IPS-18a (cell line): ENCODE data around the gene SLC35A1.

ENCODE experiments used
- H3K27ac ChIP-seq: one replicate; pipeline ENCODE4 v1.5.1; 2013; ENCODE audit warnings: low read length
- H3K27me3 ChIP-seq: one replicate; pipeline ENCODE4 v1.6.1; 2013; ENCODE audit warnings: mild to moderate bottlenecking, low read length; ENCODE audit not compliant: control insufficient read depth, insufficient read depth
- H3K36me3 ChIP-seq: one replicate; pipeline ENCODE4 v1.6.1; 2013; ENCODE audit warnings: low read depth, low read length; ENCODE audit not compliant: control insufficient read depth
- H3K4me1 ChIP-seq: one replicate; pipeline ENCODE4 v1.6.1; 2013; ENCODE audit warnings: low read depth, low read length; ENCODE audit not compliant: control insufficient read depth
- H3K4me3 ChIP-seq: one replicate; pipeline ENCODE4 v1.5.1; 2013; ENCODE audit warnings: low read length
- H3K9ac ChIP-seq: one replicate; pipeline ENCODE4 v1.6.1; 2013; ENCODE audit warnings: mild to moderate bottlenecking, low read length, moderate library complexity
- H3K9me3 ChIP-seq: one replicate; pipeline ENCODE4 v1.6.1; 2013; ENCODE audit warnings: low read depth, low read length; ENCODE audit not compliant: control insufficient read depth

SLC35A1 gene

GRCh38 chr6:87534377-87535047, 61.7 kb downstream of the SLC35A1 start:
- Histone ChIP-seq H3K27me3 (no peaks in the 10 kb centered on the region), H3K9ac (no peak overlapping the region), H3K9me3 (no peaks in the 10 kb centered on the region), H3K4me3 (no peak overlapping the region), H3K4me1 (no peaks in the 10 kb centered on the region), H3K27ac (no peak overlapping the region), H3K36me3 (peaks cover 24% of the 10 kb centered on the region)

GRCh38 chr6:87538510-87539260, 65.9 kb downstream of the SLC35A1 start:
- Histone ChIP-seq H3K4me1 (no peaks in the 10 kb centered on the region), H3K27ac (no peak overlapping the region), H3K4me3 (no peak overlapping the region), H3K9ac (no peak overlapping the region), H3K36me3 (peaks cover 33% of the 10 kb centered on the region), H3K27me3 (no peaks in the 10 kb centered on the region), H3K9me3 (peaks cover 4% of the 10 kb centered on the region)

GRCh38 chr6:87539554-87539953, 66.8 kb downstream of the SLC35A1 start:
- H3K36me3 ChIP-seq = peaks cover 36% of the 10 kb centered on the region

GRCh38 chr6:87540539-87540938, 67.8 kb downstream of the SLC35A1 start:
- peaks cover 4% of the 10 kb centered on the region for H3K9me3 ChIP-seq
- H3K36me3 ChIP-seq = peaks cover 40% of the 10 kb centered on the region
- no peak overlapping the region for H3K4me3 ChIP-seq
- no peak overlapping the region for H3K27ac ChIP-seq
- no peaks in the 10 kb centered on the region for H3K27me3 ChIP-seq
- H3K4me1 ChIP-seq = no peaks in the 10 kb centered on the region
- H3K9ac ChIP-seq = no peak overlapping the region

More at GRCh38 chr6:87539554-87539953, 66.8 kb downstream of the SLC35A1 start:
- Histone ChIP-seq H3K27ac (no peak overlapping the region), H3K9me3 (peaks cover 4% of the 10 kb centered on the region), H3K4me3 (no peak overlapping the region), H3K4me1 (no peaks in the 10 kb centered on the region), H3K9ac (no peak overlapping the region), H3K27me3 (no peaks in the 10 kb centered on the region)

GRCh38 chr6:87541041-87541440, 68.3 kb downstream of the SLC35A1 start:
- no peak overlapping the region for H3K27ac ChIP-seq
- peaks cover 41% of the 10 kb centered on the region for H3K36me3 ChIP-seq

DNA sequence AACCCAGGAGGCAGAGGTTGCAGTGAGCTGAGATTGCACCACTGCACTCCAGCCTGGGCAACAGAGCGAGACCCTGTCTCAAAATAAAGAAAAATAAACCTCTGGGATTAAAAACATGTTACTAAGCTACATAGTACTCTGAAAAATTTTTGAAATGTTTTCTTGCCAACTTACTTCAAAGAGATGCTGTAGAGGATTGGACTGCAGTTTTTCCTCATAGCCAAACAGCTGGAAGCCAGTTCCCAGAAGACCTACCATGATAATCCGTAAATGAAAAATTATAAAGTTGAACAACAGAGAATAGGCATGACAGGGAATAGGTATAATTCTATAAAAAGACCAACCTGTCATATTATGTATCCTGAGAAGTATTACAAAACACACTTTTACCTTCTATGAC, 69.0 kb downstream of the SLC35A1 start:
- no peaks in the 10 kb centered on the region for H3K4me1 ChIP-seq
- no peaks in the 10 kb centered on the region for H3K27me3 ChIP-seq
- no peak overlapping the region for H3K9ac ChIP-seq
- H3K36me3 ChIP-seq = peaks cover 41% of the 10 kb centered on the region
- no peak overlapping the region for H3K4me3 ChIP-seq
- H3K27ac ChIP-seq = no peak overlapping the region
- H3K9me3 ChIP-seq = peaks cover 4% of the 10 kb centered on the region

More at GRCh38 chr6:87541041-87541440, 68.3 kb downstream of the SLC35A1 start:
- Histone ChIP-seq H3K27me3 (no peaks in the 10 kb centered on the region), H3K4me1 (no peaks in the 10 kb centered on the region), H3K9ac (no peak overlapping the region), H3K9me3 (peaks cover 4% of the 10 kb centered on the region), H3K4me3 (no peak overlapping the region)

GRCh38 chr6:87543696-87544473, 71.1 kb downstream of the SLC35A1 start:
- Histone ChIP-seq H3K27me3 (no peaks in the 10 kb centered on the region), H3K9me3 (peaks cover 4% of the 10 kb centered on the region), H3K36me3 (peaks cover 47% of the 10 kb centered on the region), H3K4me1 (no peaks in the 10 kb centered on the region), H3K27ac (no peak overlapping the region), H3K9ac (no peak overlapping the region), H3K4me3 (no peak overlapping the region)

- H3K9ac ChIP-seq = no peak overlapping the region
- H3K27ac ChIP-seq = no peak overlapping the region
- no peak overlapping the region for H3K4me3 ChIP-seq
- no peaks in the 10 kb centered on the region for H3K27me3 ChIP-seq
- H3K4me1 ChIP-seq = no peaks in the 10 kb centered on the region
- peaks cover 4% of the 10 kb centered on the region for H3K9me3 ChIP-seq
- peaks cover 43% of the 10 kb centered on the region for H3K36me3 ChIP-seq
These were observed 71.6 kb downstream of the SLC35A1 start for GRCh38 chr6:87544474-87544735.

- H3K27me3 ChIP-seq = no peaks in the 10 kb centered on the region
- H3K36me3 ChIP-seq = peaks cover 35% of the 10 kb centered on the region
- no peak overlapping the region for H3K27ac ChIP-seq
- H3K4me3 ChIP-seq = no peak overlapping the region
- no peaks in the 10 kb centered on the region for H3K9me3 ChIP-seq
- H3K4me1 ChIP-seq = no peaks in the 10 kb centered on the region
- H3K9ac ChIP-seq = no peak overlapping the region
These were observed 79.0 kb downstream of the SLC35A1 start for GRCh38 chr6:87551799-87552198.

- no peaks in the 10 kb centered on the region for H3K9me3 ChIP-seq
- H3K9ac ChIP-seq = no peak overlapping the region
- H3K27me3 ChIP-seq = no peaks in the 10 kb centered on the region
- no peak overlapping the region for H3K4me3 ChIP-seq
- no peaks in the 10 kb centered on the region for H3K4me1 ChIP-seq
- H3K27ac ChIP-seq = no peak overlapping the region
- H3K36me3 ChIP-seq = peaks cover 33% of the 10 kb centered on the region
These were observed 80.5 kb downstream of the SLC35A1 start for GRCh38 chr6:87553159-87553765.

- H3K36me3 ChIP-seq = peaks cover 35% of the 10 kb centered on the region
- H3K4me1 ChIP-seq = no peaks in the 10 kb centered on the region
- no peaks in the 10 kb centered on the region for H3K9me3 ChIP-seq
- H3K27me3 ChIP-seq = no peaks in the 10 kb centered on the region
- H3K9ac ChIP-seq = no peak overlapping the region
- H3K4me3 ChIP-seq = no peak overlapping the region
- no peak overlapping the region for H3K27ac ChIP-seq
These were observed 82.7 kb downstream of the SLC35A1 start for GRCh38 chr6:87555506-87555905.
